T-helper 1 cell treated with Interleukin-12 subunit alpha and Interleukin-12 subunit beta and Interleukin-4 antibody, amounts not matched to agents 30 ng/mL and 1 ng/mL, for 36 hours (primary cell): ENCODE data around the gene UNKL. TPM values are rescaled to one million over a fixed set of nuclear protein-coding genes. Genes with fewer than 3 reads are reported as not detected.

Source experiments
- intact Hi-C: fragments of 100-400 bp; cut with micrococcal nuclease; formaldehyde crosslinking; loops from one replicate; pipeline ENCODE4 v1.15.1; 2024
- total RNA-seq: library from RNA; stranded (reverse); gene quantifications from 2 replicates; pipeline ENCODE4 v1.2.3, GENCODE V29; 2022

UNKL gene
- total RNA-seq, 1 donor from 2014 or later: 43.3 TPM

DNA sequence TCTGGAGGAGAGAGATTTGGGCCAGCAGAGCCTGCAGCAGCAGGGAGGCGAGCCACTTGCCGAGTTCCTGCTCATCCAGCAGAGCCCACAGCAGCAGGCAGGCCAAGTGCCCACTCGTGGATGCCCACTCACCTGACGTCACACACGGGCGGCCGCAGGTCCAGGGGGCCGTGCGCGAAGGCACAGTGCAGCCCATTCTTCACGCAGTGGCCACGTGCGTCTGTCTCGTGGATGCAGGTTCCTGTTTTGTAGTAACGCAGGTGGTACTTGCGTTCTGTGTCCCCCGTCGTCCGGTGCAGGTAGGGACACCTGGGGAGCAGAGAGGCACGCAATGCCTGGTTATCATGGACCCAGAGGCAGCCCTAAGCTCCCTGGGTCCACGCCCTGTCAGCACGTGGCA, 11.5 kb downstream of the UNKL start:
- intact Hi-C loops: no loop called here

DNA sequence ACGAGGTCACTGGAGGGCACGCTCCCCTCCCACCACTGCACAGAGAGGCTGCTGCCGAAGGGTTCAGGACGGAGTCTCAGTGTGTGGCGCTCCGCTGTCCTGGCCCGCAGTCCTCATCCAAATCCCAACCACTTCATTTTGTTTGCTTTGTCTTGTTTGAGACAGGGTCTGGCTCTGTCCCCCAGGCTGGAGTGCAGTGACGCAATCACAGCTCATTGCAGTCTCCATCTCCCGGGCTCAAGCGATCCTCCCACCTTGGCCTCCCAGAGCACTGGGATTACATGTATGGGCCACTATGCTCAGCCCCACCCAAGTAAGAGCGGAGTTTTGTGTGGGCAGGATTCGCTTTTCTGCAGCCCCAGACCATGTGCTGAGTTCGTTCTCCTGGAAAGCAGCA, 12.7 kb downstream of the UNKL start:
- intact Hi-C loops: loop anchor here (1.0 kb wide), 1 partner anchor 65 kb away; no protein-coding TSS in a partner anchor

DNA sequence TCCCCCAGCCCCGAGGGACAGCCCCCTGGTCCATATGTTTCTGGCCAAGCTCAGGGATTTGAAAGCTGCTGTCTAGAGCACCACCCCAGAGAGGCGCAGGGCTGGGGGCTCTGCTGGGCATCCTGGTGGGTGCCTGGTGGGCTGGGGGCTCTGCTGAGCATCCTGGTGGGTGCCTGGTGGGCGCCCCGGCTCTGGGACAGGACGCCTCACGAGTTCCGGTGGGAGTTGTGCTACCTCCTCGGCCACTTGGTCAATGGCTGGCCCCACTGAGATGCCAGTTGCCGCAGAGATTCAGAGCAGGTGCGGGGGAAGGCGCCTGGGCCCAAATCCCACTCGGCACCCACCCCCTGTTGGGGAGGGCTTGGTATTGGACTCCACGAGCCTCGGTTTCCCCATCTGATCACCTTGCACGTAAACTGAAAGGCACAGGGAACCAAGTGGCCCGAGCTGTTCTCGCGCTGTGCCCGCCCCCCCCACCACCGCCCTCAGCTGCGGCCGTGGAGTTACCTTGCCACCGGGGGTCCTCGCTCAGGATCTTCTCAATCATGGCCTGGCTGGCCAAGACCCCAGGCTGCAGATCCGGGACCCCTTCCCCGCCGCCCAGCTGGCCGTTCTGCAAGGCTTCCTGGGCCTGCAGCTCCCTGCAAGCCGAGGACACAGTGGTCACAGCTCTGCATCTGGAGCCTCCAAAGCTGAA, 13.3 kb downstream of the UNKL start:
- intact Hi-C loops: loop anchor here (1.0 kb wide), 1 partner anchor 65 kb away; no protein-coding TSS in a partner anchor

DNA sequence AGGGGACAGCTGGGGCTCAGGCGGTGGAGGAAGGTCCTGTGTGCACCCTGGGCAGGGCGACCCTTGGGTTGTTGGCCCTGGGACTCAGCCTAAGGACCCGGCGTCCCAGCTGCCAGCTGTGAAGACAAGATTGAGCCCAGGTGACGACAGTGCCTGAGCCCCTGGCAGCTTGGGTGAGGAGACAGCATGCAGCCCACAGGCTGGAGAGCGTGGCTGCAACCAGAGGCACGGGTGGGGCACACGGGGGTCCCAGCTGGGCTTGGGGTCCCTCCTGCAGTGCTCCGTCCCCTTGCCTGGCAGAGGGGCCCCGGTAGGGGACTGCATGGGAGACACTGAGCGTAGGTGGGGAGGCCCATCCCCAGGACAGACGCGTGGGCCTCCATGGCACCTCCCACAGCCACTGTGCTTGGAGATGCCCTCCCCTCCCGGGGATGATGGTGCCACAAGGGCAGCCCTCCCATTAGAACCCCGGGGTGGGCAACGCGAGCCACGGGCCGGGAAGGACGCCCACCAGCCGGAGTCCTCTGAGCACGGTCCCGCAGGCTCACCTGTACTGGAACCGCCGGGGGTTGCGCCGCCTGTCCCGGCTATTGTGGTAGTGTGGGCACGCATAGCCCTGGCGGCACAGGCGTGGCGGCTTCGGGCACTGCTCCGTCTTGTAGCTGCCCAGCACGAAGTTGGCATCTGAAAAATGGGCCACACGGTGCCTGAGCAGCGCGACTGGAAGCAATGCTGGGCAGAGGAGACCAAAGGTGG, 15.5 kb downstream of the UNKL start:
- intact Hi-C loops: no loop called here

GRCh38 chr16:1398351-1398750, 16.2 kb downstream of the UNKL start:
- intact Hi-C loops: no loop called here

GRCh38 chr16:1397779-1398178, 16.7 kb downstream of the UNKL start:
- intact Hi-C loops: no loop called here

- intact Hi-C loops: no loop called here
These were observed 19.0 kb downstream of the UNKL start for GRCh38 chr16:1395444-1396031.

DNA sequence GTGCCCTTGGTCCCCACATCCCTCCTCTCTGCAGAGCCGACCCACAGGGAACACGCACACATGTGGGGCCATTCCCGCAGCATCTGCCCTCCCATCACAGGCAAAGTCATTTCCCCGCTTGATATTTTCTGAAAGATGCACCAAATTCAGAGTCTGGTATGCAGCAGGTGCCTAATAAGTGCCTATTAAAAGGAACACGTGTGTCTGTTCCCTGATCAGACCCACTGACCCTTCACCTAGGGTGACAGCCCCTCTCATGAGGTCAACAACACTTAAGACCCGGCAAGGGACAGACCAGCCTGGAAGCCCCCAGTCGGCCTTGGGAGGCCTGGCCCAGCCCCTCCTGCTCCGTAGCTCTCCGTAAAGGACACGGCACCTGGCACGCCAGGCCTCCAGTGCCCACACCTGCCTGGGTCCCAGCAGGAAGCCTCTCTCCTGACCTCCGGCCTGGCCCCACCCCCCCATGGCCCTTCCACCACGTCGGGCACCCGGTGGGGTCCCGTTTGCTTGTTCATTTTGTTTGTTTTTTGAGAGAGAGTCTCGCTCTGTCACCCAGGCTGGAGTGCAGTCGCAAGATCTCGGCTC, 20.0 kb downstream of the UNKL start:
- intact Hi-C loops: no loop called here

DNA sequence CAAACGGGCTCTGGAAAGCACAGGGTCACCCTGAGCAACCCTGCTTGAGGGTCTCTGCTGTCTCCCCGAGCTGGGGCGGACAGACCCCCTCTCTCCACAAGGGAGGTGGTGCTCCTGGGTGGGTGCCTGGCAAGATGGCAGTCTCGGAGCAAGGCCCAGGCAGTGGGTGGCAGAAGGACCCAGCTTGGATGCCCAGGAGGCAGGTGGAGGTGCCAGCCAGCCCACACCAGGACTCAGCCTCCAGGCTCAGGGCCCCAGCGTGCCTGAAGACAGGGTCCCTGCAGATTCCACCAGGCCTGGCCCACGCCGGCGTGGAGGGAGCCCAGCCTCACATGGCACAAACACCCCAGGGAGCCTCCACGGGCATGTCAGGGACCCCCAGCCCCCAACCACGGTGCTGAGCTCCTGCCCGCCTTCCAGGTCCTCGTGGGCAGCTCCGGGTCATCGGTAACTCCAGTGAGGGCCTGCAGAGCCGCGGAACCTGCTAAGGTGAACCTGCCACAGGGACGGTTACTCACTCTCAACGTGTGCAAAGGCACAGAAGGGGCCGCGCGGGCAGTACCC, 20.8 kb downstream of the UNKL start:
- intact Hi-C loops: no loop called here

DNA sequence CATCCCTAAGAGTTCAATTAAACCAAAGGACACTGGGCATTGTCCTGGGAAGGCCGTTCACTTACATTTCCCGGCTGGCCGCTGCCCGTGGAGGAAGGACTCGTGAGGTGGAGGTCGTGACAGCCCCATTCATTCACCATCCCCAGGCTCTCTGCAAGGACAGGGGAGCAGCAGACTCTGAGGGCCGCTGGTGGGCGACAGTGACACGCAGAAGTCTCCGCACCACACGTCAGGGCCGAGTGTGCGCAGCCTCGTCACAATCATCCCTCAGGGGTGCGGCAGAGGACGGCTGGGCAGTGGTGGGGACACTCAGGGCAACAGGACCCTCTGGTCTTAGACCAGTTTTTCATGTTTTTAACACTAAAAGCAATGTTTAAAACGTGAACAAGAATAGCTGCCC, 21.7 kb downstream of the UNKL start:
- intact Hi-C loops: no loop called here

GRCh38 chr16:1390239-1390779, 24.2 kb downstream of the UNKL start:
- intact Hi-C loops: no loop called here

GRCh38 chr16:1389762-1390161, 24.7 kb downstream of the UNKL start:
- intact Hi-C loops: no loop called here

DNA sequence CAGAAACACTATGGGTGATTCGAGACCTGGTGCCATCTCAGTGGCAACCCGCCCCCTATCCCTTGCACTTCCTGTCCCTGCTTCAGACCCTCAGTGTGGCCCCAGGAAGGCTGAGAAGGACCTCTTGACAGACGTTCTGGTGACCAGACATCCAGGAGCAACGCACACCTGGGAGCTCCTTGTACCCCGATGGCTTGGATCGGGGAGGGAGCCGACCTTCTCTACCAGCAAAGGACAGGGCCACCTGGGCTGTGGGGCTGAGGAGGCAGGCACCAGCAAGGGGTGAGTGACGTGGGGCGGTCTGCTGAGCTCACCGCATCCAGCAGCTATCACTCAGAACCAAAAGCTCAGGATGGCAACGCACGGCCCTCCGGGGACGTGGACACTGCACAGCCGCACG, 27.2 kb downstream of the UNKL start:
- intact Hi-C loops: no loop called here

GRCh38 chr16:1385232-1385631, 29.3 kb downstream of the UNKL start:
- intact Hi-C loops: no loop called here

- intact Hi-C loops: loop anchor here (5.0 kb wide), 1 partner anchor 389 kb away; the partner anchor contains the start of genes EME2, MRPS34 and NME3
These were observed 30.9 kb downstream of the UNKL start for GRCh38 chr16:1383556-1383955.

GRCh38 chr16:1381612-1382406, 32.7 kb downstream of the UNKL start:
- intact Hi-C loops: loop anchor here (5.0 kb wide), 1 partner anchor 390 kb away; the partner anchor contains the start of genes EME2, MRPS34 and NME3

GRCh38 chr16:1380195-1380594, 34.3 kb downstream of the UNKL start:
- intact Hi-C loops: loop anchor here (1.0 to 5.0 kb wide), 2 partner anchors 28 to 392 kb away; partner anchors contain the start of genes EME2, MRPS34 and NME3

GRCh38 chr16:1379304-1380076, 35.0 kb downstream of the UNKL start:
- intact Hi-C loops: loop anchor here (1.0 to 5.0 kb wide), 4 partner anchors 29 to 393 kb away; partner anchors contain the start of genes EME2, MRPS34, NME3 and UBE2I

DNA sequence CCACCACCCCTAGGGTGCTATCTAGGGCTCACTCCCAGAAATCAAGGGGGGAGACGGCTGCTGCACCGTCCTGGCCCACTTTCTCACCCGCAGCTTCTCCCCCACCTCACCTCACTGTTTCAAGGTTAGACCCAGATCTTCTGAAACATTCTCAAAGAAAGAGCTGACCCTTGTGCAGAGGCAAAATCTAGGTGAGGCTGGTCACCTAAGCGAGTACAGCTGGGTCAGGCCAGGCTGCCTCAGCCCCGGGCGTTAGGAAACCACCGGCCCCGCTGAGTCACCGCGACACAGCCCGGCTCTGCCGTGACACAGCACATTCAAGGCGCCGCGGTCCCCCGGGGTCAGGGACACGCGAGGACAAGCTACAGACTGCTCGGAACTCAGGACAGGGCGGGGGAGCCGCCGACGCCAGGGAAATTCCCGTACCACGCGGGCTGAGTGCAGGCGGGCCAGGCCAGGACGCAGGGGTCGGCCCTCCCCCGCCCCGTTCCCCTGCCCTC, 35.6 kb downstream of the UNKL start:
- intact Hi-C loops: loop anchor here (1.0 to 2.0 kb wide), 2 partner anchors 41 to 70 kb away; partner anchors contain the start of genes UBE2I and UQCC4
